Measurements from ENCODE around the gene TRMT11. TPM values are rescaled to one million over a fixed set of nuclear protein-coding genes. Genes with fewer than 3 reads are reported as not detected.
"Not testable (repeated sequence)": the region's sequence is repeated elsewhere in the genome, so short reads cannot be mapped to it uniquely, and the experiment has no call there.

The TRMT11 gene
- total RNA-seq, 3 donors from 2014 or later: 20.7 to 22.7 (median 21.5) TPM

DNA sequence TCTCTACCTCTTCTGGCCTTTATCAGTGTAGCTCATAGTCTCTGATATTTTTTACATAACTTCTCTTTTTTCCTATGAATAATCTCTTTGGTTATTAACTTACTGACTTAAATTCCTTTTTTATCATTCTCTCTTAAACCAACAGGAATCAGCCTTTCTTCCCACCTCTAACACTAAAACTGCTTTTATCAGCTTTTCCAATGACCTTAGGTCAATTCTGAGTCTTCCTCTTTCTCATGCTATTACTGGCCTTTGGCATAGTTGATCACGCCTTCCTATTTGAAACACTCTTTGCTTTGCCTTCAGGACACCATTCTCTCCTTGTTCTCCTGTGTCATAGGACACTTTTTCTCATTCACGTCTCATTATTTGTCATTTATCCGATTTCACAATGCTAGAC lies 37.9 kb upstream of the TRMT11 start:
- DNase-seq (no peak), ATAC-seq (no peak)
- H3K9me3 ChIP-seq: no peaks in the 10 kb centered on the region
- intact Hi-C loops (cut with DNase I, micrococcal nuclease): no loop called here
- no peak overlapping the region for H3K4me3 ChIP-seq
- TF ChIP-seq, protein P1, sequence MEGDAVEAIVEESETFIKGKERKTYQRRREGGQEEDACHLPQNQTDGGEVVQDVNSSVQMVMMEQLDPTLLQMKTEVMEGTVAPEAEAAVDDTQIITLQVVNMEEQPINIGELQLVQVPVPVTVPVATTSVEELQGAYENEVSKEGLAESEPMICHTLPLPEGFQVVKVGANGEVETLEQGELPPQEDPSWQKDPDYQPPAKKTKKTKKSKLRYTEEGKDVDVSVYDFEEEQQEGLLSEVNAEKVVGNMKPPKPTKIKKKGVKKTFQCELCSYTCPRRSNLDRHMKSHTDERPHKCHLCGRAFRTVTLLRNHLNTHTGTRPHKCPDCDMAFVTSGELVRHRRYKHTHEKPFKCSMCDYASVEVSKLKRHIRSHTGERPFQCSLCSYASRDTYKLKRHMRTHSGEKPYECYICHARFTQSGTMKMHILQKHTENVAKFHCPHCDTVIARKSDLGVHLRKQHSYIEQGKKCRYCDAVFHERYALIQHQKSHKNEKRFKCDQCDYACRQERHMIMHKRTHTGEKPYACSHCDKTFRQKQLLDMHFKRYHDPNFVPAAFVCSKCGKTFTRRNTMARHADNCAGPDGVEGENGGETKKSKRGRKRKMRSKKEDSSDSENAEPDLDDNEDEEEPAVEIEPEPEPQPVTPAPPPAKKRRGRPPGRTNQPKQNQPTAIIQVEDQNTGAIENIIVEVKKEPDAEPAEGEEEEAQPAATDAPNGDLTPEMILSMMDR (IDR thresholded peaks at IDR 0.05): no peak
- H3K4me1 ChIP-seq (ENCODE audit: low read depth): peaks cover 9% of the 10 kb centered on the region
- no peaks in the 10 kb centered on the region for H3K36me3 ChIP-seq (ENCODE audit: low read depth)

DNA sequence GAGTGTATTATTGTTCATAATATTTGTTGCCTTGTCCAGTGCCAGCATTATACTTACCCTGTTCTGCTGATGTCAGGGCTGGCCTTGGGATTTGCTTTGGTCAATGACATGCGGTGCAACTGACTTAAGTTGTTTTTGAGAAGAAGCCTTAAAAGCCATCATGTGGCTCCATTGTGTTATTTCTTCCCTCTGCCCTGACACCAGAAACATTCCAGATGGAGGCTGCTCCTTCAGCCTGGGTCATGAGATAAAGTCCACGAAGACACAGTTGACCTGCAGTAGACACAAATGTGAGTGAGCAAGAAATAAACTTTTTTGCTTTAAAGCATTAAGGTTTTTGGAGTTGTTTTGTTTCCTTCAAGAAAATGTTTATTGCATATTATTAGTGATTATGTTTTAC lies 37.3 kb upstream of the TRMT11 start:
- TF ChIP-seq, protein P1 (IDR thresholded peaks at IDR 0.05): no peak

DNA sequence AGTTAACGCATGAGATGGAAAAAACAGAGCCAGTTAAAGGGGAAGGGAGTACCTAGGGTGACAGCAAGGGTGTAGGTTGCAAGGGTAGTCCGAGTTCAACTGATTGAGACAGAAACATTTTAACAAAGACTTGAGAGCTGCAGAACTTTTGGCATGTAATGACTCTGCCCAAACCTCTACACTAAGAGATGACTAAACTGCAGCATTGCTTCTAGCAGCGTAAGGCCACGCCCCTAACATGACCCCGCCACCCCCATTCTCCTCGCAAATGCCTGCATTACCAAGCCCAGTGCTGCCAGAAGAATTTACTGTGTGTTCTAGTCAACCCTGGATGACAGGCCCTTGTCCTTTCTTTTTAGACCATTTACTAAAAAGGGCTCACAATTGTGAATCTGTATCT lies 36.0 kb upstream of the TRMT11 start:
- Histone ChIP-seq H3K4me1 (ENCODE audit: low read depth) (no peaks in the 10 kb centered on the region), H3K4me3 (no peak overlapping the region), H3K36me3 (ENCODE audit: low read depth) (no peaks in the 10 kb centered on the region), H3K9me3 (no peaks in the 10 kb centered on the region)
- TF ChIP-seq, protein P1 (IDR thresholded peaks at IDR 0.05): no peak
- DNase-seq: no peak
- intact Hi-C loops (cut with DNase I, micrococcal nuclease): loop anchor here (10.0 kb wide), 1 partner anchor 165 kb away; no protein-coding TSS in a partner anchor
- ATAC-seq: no peak

More for the DNA sequence above, 37.3 kb upstream of the TRMT11 start:
- no peak for ATAC-seq
- intact Hi-C loops (cut with DNase I, micrococcal nuclease): no loop called here
- no peaks in the 10 kb centered on the region for H3K9me3 ChIP-seq
- H3K4me3 ChIP-seq: no peak overlapping the region
- no peaks in the 10 kb centered on the region for H3K36me3 ChIP-seq (ENCODE audit: low read depth)
- DNase-seq: no peak
- peaks cover 4% of the 10 kb centered on the region for H3K4me1 ChIP-seq (ENCODE audit: low read depth)

DNA sequence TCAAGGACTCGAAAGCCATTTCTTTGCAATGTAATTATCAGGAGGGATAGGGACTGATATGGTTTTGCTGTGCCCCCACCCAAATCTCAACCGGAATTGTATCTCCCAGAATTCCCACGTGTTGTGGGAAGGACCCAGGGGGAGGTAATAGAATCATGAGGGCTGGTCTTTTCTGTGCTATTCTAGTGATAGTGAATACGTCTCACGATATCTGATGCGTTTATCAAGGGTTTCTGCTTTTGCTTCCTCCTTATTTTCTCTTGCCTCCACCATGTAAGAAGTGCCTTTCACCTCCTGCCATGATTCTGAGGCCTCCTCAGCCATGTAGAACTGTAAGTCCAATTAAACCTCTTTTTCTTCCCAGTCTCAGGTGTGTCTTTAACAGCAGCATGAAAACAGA lies 35.6 kb upstream of the TRMT11 start:
- H3K9me3 ChIP-seq; H3K4me3 ChIP-seq; DNase-seq; H3K36me3 ChIP-seq (ENCODE audit: low read depth); H3K4me1 ChIP-seq (ENCODE audit: low read depth); ATAC-seq: not testable (repeated sequence)
- intact Hi-C loops (cut with DNase I, micrococcal nuclease): loop anchor here (10.0 kb wide), 1 partner anchor 166 kb away; no protein-coding TSS in a partner anchor

DNA sequence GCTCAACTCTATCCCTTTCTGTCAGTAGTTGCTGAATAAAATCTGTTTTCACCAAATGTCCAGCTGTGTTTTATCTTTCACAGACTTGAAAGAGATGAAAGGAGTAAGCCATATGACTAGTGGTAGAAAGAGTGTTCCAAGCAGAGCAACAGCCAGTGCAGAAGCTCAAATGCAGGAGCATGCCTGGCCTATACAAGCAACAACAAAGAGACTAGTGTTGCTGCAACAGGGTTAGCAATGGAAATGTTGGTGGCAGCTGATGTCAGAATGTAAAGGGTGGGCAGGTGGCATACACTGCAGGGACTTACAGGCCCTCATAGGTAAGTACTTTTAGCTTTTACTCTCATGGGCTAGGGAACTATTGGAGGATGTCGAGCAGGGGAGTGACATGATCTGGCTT lies 35.0 kb upstream of the TRMT11 start:
- DNase-seq (no peak), ATAC-seq (no peak)
- intact Hi-C loops (cut with DNase I, micrococcal nuclease): loop anchor here (10.0 kb wide), 1 partner anchor 167 kb away; no protein-coding TSS in a partner anchor
- Histone ChIP-seq H3K36me3 (ENCODE audit: low read depth) (no peaks in the 10 kb centered on the region), H3K4me3 (no peak overlapping the region), H3K4me1 (ENCODE audit: low read depth) (no peaks in the 10 kb centered on the region), H3K9me3 (no peaks in the 10 kb centered on the region)
- TF ChIP-seq, protein P1 (IDR thresholded peaks at IDR 0.05): no peak

DNA sequence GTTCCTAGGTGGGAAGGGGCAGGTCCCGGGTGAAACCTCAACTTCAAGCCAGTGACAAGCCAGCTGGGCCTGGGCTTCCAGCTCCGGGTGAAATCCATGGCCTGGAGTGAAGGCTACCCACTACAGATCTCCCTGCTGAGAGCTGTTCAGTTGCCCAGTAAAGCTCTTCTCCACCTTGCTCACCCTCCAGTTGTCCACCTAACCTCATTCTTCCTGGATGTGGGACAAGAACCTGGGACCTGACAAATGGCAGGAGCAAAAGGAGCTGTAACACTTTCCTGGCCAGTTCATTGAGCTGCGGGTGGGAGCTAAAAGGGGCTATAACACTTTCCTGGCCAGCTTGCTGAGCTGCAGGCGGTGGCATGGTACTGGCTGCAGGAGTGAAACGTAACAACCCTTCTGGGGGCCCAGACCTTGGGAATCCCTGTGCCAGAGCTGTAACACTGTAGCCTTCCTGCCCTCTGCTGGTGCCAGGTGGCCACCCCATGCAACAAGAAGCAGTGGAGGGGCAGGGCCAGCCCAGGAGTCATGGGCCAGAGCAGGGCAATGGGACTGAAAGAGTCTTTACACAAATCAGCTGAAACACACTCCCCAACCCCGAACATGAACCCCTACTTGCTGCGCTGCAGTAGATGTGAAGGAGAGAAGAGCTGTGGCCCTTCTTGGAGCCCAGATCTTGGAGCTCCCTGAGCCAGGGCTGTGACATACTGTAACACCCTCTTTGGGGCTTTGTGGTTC lies 33.4 kb upstream of the TRMT11 start:
- TF ChIP-seq, protein P1 (IDR thresholded peaks at IDR 0.05): no peak
- no peak overlapping the region for H3K4me3 ChIP-seq
- intact Hi-C loops (cut with DNase I, micrococcal nuclease): loop anchor here (10.0 kb wide), 1 partner anchor 168 kb away; no protein-coding TSS in a partner anchor
- peak; percentile 19 for ATAC-seq
- H3K4me1 ChIP-seq (ENCODE audit: low read depth): no peaks in the 10 kb centered on the region
- H3K9me3 ChIP-seq: no peaks in the 10 kb centered on the region
- DNase-seq: peak in 2 of 3 donors; percentile 40 to 55
- no peaks in the 10 kb centered on the region for H3K36me3 ChIP-seq (ENCODE audit: low read depth)
